DMS79 treated with DMSO at 0.1 percent for 48 hours (cell line): ENCODE data around the gene NTM.
"Not testable (repeated sequence)": the region's sequence is repeated elsewhere in the genome, so short reads cannot be mapped to it uniquely, and the experiment has no call there.

ENCODE experiments used
- DNase-seq: peaks from one replicate; lab custom pipeline; 2025; lab: John Stamatoyannopoulos, UW

Gene NTM

GRCh38 chr11:132357811-132358572 is 987.6 kb downstream of the NTM start:
- no peak for DNase-seq

- no peak for DNase-seq
These were observed 988.1 kb downstream of the NTM start for GRCh38 chr11:132358573-132358953.

- DNase-seq: no peak
These were observed 990.7 kb downstream of the NTM start for GRCh38 chr11:132361011-132361550.

- no peak for DNase-seq
These were observed 995.2 kb downstream of the NTM start for GRCh38 chr11:132365650-132366049.

- no peak for DNase-seq
These were observed 996.9 kb downstream of the NTM start for GRCh38 chr11:132367293-132367692.

GRCh38 chr11:132370114-132370513 is 999.7 kb downstream of the NTM start:
- DNase-seq: not testable (repeated sequence)

- no peak for DNase-seq
These were observed 1003.2 kb downstream of the NTM start for GRCh38 chr11:132373405-132374143.

GRCh38 chr11:132379540-132379939 is 1009.1 kb downstream of the NTM start:
- no peak for DNase-seq
